ENCODE data around the gene TTC9.

GRCh38 chr14:70670992-70671651 is 29.4 kb downstream of the TTC9 start:
- no peak for TF ChIP-seq CTCF (conservative IDR thresholded peaks at IDR 0.05; ENCODE audit: low read depth, low read length)
- TF ChIP-seq EZH2 (IDR thresholded peaks at IDR 0.05; ENCODE audit: low read length, unreplicated experiment): no peak
